ENCODE results near the gene ALDH16A1. TPM values are rescaled to one million over a fixed set of nuclear protein-coding genes. Genes with fewer than 3 reads are reported as not detected.

ALDH16A1 gene
- total RNA-seq, 4 donors from 2014 or later, result 26.6 to 47.2 (median 42.6) TPM

- intact Hi-C loops (cut with DNase I; ENCODE audit: low total_unique reads), result no loop called here
- no peak for DNase-seq (ENCODE audit: low spot score in 2 of 2)
- 89% methylated on average over 6 of the region's 6 CpGs for WGBS, 2 donors
- no peak for TF ChIP-seq POLR2A (IDR thresholded peaks at IDR 0.05)
- TF ChIP-seq, protein P1, sequence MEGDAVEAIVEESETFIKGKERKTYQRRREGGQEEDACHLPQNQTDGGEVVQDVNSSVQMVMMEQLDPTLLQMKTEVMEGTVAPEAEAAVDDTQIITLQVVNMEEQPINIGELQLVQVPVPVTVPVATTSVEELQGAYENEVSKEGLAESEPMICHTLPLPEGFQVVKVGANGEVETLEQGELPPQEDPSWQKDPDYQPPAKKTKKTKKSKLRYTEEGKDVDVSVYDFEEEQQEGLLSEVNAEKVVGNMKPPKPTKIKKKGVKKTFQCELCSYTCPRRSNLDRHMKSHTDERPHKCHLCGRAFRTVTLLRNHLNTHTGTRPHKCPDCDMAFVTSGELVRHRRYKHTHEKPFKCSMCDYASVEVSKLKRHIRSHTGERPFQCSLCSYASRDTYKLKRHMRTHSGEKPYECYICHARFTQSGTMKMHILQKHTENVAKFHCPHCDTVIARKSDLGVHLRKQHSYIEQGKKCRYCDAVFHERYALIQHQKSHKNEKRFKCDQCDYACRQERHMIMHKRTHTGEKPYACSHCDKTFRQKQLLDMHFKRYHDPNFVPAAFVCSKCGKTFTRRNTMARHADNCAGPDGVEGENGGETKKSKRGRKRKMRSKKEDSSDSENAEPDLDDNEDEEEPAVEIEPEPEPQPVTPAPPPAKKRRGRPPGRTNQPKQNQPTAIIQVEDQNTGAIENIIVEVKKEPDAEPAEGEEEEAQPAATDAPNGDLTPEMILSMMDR (IDR thresholded peaks at IDR 0.05), result no peak
- no peak overlapping the region for H3K4me3 ChIP-seq (ENCODE audit: low read depth, poor library complexity, severe bottlenecking)
These were observed 4.6 kb upstream of the ALDH16A1 start for GRCh38 chr19:49448432-49448786.

GRCh38 chr19:49450405-49450804 is 2.6 kb upstream of the ALDH16A1 start:
- intact Hi-C loops (cut with DNase I; ENCODE audit: low total_unique reads), result no loop called here
- no peak overlapping the region for H3K4me3 ChIP-seq (ENCODE audit: low read depth, poor library complexity, severe bottlenecking)
- 83% methylated on average over 7 of the region's 7 CpGs for WGBS, 2 donors

GRCh38 chr19:49451430-49452181 is 1.4 kb upstream of the ALDH16A1 start, which contains the start of gene PIH1D1:
TSS of gene PIH1D1 (minus strand) at chr19:49451814. CDS start at chr19:49451574, 240 bp downstream.
- TF ChIP-seq POLR2A (IDR thresholded peaks at IDR 0.05), result no peak
- TF ChIP-seq, protein P1 (IDR thresholded peaks at IDR 0.05), result no peak
- 1 to 2% methylated on average over 42 of the region's 42 CpGs for WGBS, 2 donors
- peak within 1 kb of the TSS; percentile 50 for H3K4me3 ChIP-seq (ENCODE audit: low read depth, poor library complexity, severe bottlenecking)
- DNase-seq (ENCODE audit: low spot score in 2 of 2), result peak; percentile 99
- intact Hi-C loops (cut with DNase I; ENCODE audit: low total_unique reads), result no loop called here

More at GRCh38 chr19:49450405-49450804, 2.6 kb upstream of the ALDH16A1 start:
- TF ChIP-seq POLR2A (IDR thresholded peaks at IDR 0.05), result no peak
- TF ChIP-seq, protein P1 (IDR thresholded peaks at IDR 0.05), result no peak
- DNase-seq (ENCODE audit: low spot score in 2 of 2), result no peak

- 42 to 44% methylated on average over 10 of the region's 10 CpGs for WGBS, 2 donors
- peak overlapping the region; percentile 31 for H3K4me3 ChIP-seq (ENCODE audit: low read depth, poor library complexity, severe bottlenecking)
- TF ChIP-seq, protein P1 (IDR thresholded peaks at IDR 0.05), result no peak
- TF ChIP-seq POLR2A (IDR thresholded peaks at IDR 0.05), result no peak
- DNase-seq (ENCODE audit: low spot score in 2 of 2), result no peak
- intact Hi-C loops (cut with DNase I; ENCODE audit: low total_unique reads), result no loop called here
These were observed 774 bp downstream of the ALDH16A1 start for GRCh38 chr19:49453757-49454240.

- no peak for DNase-seq (ENCODE audit: low spot score in 2 of 2)
- WGBS, 2 donors, result 48 to 60% methylated on average over 5 of the region's 5 CpGs
- intact Hi-C loops (cut with DNase I; ENCODE audit: low total_unique reads), result no loop called here
- TF ChIP-seq, protein P1 (IDR thresholded peaks at IDR 0.05), result no peak
- no peak for TF ChIP-seq POLR2A (IDR thresholded peaks at IDR 0.05)
- no peak overlapping the region for H3K4me3 ChIP-seq (ENCODE audit: low read depth, poor library complexity, severe bottlenecking)
These were observed 2.7 kb downstream of the ALDH16A1 start for GRCh38 chr19:49455773-49456172.
